Neural cell (in vitro differentiated cells): ENCODE data around the gene ESYT2. TPM values are rescaled to one million over a fixed set of nuclear protein-coding genes. Genes with fewer than 3 reads are reported as not detected.

ENCODE experiments used
- H2AFZ ChIP-seq: fragments of 200-600, 300-800 bp; sonication (generic), shearing (Covaris generic); 2 replicates; pipeline ENCODE4 v1.6.0; 2014; ENCODE audit warnings: low read depth, mild to moderate bottlenecking, antibody characterized with exemption, low read length, moderate library complexity
- H3F3A ChIP-seq: fragments of 200-600 bp; shearing (Covaris generic); 2 replicates; pipeline ENCODE4 v1.6.1; 2016; ENCODE audit warnings: mild to moderate bottlenecking, moderate library complexity, mixed read lengths, antibody characterized with exemption, low read length; ENCODE audit not compliant: insufficient read depth, poor library complexity, severe bottlenecking
- H3K27ac ChIP-seq: fragments of 200-600, 300-800 bp; sonication (generic), shearing (Covaris generic); 2 replicates; pipeline ENCODE4 v1.5.1; 2014; ENCODE audit warnings: mild to moderate bottlenecking, low read length, moderate library complexity
- H3K27me3 ChIP-seq: fragments of 300-800, 200-600 bp; sonication (generic), shearing (Covaris generic); 2 replicates; pipeline ENCODE4 v1.6.0; 2014; ENCODE audit warnings: mild to moderate bottlenecking, low read depth, low read length, moderate library complexity; ENCODE audit not compliant: insufficient read depth
- H3K36me3 ChIP-seq: fragments of 300-800, 200-600 bp; sonication (generic), shearing (Covaris generic); 2 replicates; pipeline ENCODE4 v1.5.1; 2014; ENCODE audit warnings: mild to moderate bottlenecking, antibody characterized with exemption, low read length, moderate library complexity; ENCODE audit not compliant: insufficient read depth
- H3K4me2 ChIP-seq: fragments of 300-800, 200-600 bp; sonication (generic), shearing (Covaris generic); 2 replicates; pipeline ENCODE4 v1.6.0; 2014; ENCODE audit warnings: mild to moderate bottlenecking, low read length
- H3K4me3 ChIP-seq: fragments of 300-800, 200-600 bp; sonication (generic), shearing (Covaris generic); 2 replicates; pipeline ENCODE4 v1.5.1; 2014; ENCODE audit warnings: mild to moderate bottlenecking, low read length, moderate library complexity
- H3K79me2 ChIP-seq: fragments of 200-600 bp; shearing (Covaris generic); replicated peaks from 2 replicates; pipeline ENCODE4 v1.6.0; 2014; ENCODE audit warnings: mild to moderate bottlenecking, low read length, moderate library complexity; ENCODE audit not compliant: insufficient read depth
- H3K9ac ChIP-seq: fragments of 300-800, 200-600 bp; sonication (generic), shearing (Covaris generic); 2 replicates; pipeline ENCODE4 v1.6.1; 2016; ENCODE audit warnings: mild to moderate bottlenecking, low read length, mixed read lengths
- H3K9me2 ChIP-seq: fragments of 200-600 bp; shearing (Covaris generic); 2 replicates; pipeline ENCODE4 v1.6.1; 2016; ENCODE audit warnings: mild to moderate bottlenecking, low read length, mixed read lengths; ENCODE audit not compliant: insufficient read depth
- H3K9me3 ChIP-seq: fragments of 200-600, 300-800 bp; sonication (generic), shearing (Covaris generic); 2 replicates; pipeline ENCODE4 v1.6.1; 2016; ENCODE audit warnings: mild to moderate bottlenecking, mixed run types, low read length, moderate library complexity, mixed read lengths
- H4K20me1 ChIP-seq: fragments of 200-600 bp; shearing (Covaris generic); 2 replicates; pipeline ENCODE4 v1.6.1; 2016; ENCODE audit warnings: mild to moderate bottlenecking, mixed run types; ENCODE audit not compliant: insufficient read depth
- EP300 ChIP-seq: fragments of 450-650 bp; conservative IDR thresholded peaks from 2 replicates; pipeline ENCODE4 v1.6.1; 2014; ENCODE audit warnings: antibody characterized with exemption, mild to moderate bottlenecking, moderate library complexity; ENCODE audit not compliant: poor library complexity, severe bottlenecking
- EZH2 ChIP-seq: fragments of 200-600, 300-800 bp; shearing (Covaris generic), sonication (generic); IDR thresholded peaks from 2 replicates; pipeline ENCODE4 v1.6.1; 2014; ENCODE audit warnings: antibody characterized with exemption, low read length, borderline replicate concordance, mild to moderate bottlenecking; ENCODE audit not compliant: insufficient read depth, poor library complexity, severe bottlenecking
- MXI1 ChIP-seq: fragments of 450-650 bp; conservative IDR thresholded peaks from 2 replicates; pipeline ENCODE4 v1.6.1; 2014; ENCODE audit warnings: antibody characterized with exemption, mild to moderate bottlenecking; ENCODE audit not compliant: poor library complexity, severe bottlenecking
- POLR2AphosphoS5 ChIP-seq: IDR thresholded peaks from 2 replicates; pipeline ENCODE4 v1.6.1; 2012
- RAD21 ChIP-seq: fragments of 450-650 bp; conservative IDR thresholded peaks from 2 replicates; pipeline ENCODE4 v1.6.1; 2014; ENCODE audit warnings: antibody characterized with exemption, mild to moderate bottlenecking, moderate library complexity
- REST ChIP-seq: IDR thresholded peaks from 2 replicates; pipeline ENCODE4 v1.6.1; 2012; ENCODE audit warnings: borderline replicate concordance
- SMC3 ChIP-seq: fragments of 450-650 bp; conservative IDR thresholded peaks from 2 replicates; pipeline ENCODE4 v1.6.1; 2014; ENCODE audit warnings: antibody characterized with exemption, mild to moderate bottlenecking, moderate library complexity; ENCODE audit not compliant: poor library complexity
- TAF1 ChIP-seq: IDR thresholded peaks from 2 replicates; pipeline ENCODE4 v1.6.1; 2012; ENCODE audit warnings: low read depth
- polyA plus RNA-seq: library from polyadenylated mRNA; depleted of rRNA; stranded (reverse); fragments of >200 nt; gene quantifications from 2 replicates; pipeline ENCODE4 v1.2.3, GENCODE V29; 2014
- TF ChIP-seq, protein P1 (sequence below): fragments of 450-650 bp; IDR thresholded peaks from 2 replicates; pipeline ENCODE4 v1.5.1; 2014; ENCODE audit warnings: antibody characterized with exemption, mild to moderate bottlenecking, moderate library complexity; ENCODE audit not compliant: poor library complexity, severe bottlenecking

Gene ESYT2
- polyA plus RNA-seq, 1 donor from 2014 or later = 23.8 TPM

DNA sequence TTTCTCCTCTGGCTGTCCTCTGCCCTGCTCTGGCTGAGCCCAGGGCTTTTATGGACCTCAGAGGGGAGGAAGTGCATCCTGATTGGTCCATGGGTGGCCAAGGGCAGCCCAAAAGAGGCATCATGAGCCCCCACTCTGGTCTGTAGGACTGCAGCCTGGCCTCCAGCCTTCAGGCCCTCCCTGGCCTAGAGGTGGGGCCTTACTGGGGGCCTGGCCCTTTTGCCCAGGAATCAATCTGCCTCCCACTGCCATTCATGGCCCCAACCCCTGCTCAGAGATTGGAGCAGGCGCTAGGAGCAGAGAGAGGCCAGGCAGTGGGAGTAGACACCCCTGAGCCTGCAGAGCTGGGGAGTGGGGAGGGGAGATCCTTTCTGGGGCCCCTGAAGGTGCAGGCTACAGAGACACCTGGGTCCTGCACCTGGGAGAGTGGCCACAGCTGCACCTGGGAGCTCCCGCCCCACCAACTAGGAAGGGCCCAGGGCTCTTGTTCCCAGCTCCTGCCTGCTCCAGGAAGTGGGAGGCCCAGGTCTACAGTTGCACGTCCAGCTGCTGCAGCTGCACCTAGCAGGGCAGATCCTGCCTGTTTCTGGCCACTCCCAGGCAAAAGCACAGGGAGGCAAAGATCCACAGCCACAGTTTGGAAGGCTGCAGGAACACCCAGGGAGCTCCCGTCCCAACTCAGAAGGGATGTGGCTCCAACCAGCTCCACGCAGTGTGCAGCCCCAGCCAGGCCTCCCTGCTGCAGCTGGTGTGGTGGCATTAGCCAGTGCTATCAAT is 20.6 kb upstream of the ESYT2 start:
- Histone ChIP-seq H3K4me2 (no peak overlapping the region), H3K27ac (no peak overlapping the region), H3K9me3 (no peaks in the 10 kb centered on the region), H3K79me2 (no peaks in the 10 kb centered on the region), H3K9me2 (no peaks in the 10 kb centered on the region), H3K36me3 (no peaks in the 10 kb centered on the region), H3K9ac (no peak overlapping the region), H3F3A (no peaks in the 10 kb centered on the region), H2AFZ (no peak overlapping the region), H3K4me3 (no peak overlapping the region), H3K27me3 (no peaks in the 10 kb centered on the region), H4K20me1 (no peaks in the 10 kb centered on the region)
- TF ChIP-seq REST (no peak), EZH2 (no peak), MXI1 (no peak), TAF1 (no peak), RAD21 (no peak), EP300 (no peak), SMC3 (no peak), POLR2AphosphoS5 (no peak)
- TF ChIP-seq, protein P1, sequence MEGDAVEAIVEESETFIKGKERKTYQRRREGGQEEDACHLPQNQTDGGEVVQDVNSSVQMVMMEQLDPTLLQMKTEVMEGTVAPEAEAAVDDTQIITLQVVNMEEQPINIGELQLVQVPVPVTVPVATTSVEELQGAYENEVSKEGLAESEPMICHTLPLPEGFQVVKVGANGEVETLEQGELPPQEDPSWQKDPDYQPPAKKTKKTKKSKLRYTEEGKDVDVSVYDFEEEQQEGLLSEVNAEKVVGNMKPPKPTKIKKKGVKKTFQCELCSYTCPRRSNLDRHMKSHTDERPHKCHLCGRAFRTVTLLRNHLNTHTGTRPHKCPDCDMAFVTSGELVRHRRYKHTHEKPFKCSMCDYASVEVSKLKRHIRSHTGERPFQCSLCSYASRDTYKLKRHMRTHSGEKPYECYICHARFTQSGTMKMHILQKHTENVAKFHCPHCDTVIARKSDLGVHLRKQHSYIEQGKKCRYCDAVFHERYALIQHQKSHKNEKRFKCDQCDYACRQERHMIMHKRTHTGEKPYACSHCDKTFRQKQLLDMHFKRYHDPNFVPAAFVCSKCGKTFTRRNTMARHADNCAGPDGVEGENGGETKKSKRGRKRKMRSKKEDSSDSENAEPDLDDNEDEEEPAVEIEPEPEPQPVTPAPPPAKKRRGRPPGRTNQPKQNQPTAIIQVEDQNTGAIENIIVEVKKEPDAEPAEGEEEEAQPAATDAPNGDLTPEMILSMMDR = no peak

DNA sequence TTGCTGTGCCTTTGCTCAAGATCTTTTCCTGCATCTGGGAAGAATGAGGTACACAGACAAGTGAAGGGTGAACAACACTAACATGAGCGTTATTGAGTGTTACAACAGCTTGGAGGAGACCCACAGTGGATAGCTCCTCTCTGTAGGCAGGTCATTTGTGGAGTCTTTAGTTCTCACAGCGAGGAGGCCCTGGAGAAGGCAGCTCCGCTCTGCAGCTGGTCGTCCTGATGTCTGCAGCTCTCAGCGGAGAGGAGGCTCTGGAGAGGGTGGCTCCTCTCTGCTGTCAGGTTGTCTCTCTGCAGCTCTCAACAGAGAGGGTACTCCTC is 20.1 kb upstream of the ESYT2 start:
- Histone ChIP-seq H3K27ac (no peak overlapping the region), H3K4me2 (no peak overlapping the region), H3K36me3 (no peaks in the 10 kb centered on the region), H3K79me2 (no peaks in the 10 kb centered on the region), H3K9me3 (no peaks in the 10 kb centered on the region), H3F3A (no peaks in the 10 kb centered on the region), H4K20me1 (no peaks in the 10 kb centered on the region), H2AFZ (no peak overlapping the region), H3K4me3 (no peak overlapping the region), H3K27me3 (no peaks in the 10 kb centered on the region), H3K9me2 (no peaks in the 10 kb centered on the region), H3K9ac (no peak overlapping the region)
- TF ChIP-seq TAF1 = no peak
- no peak for TF ChIP-seq EZH2
- no peak for TF ChIP-seq SMC3
- no peak for TF ChIP-seq POLR2AphosphoS5
- TF ChIP-seq EP300 = no peak
- no peak for TF ChIP-seq REST
- TF ChIP-seq MXI1 = no peak
- no peak for TF ChIP-seq RAD21
- TF ChIP-seq, protein P1 = no peak
